IMR-90 (cell line): ENCODE measurements around the gene DRD5. TPM values are rescaled to one million over a fixed set of nuclear protein-coding genes. Genes with fewer than 3 reads are reported as not detected.

Experiments used
- ATAC-seq: fragments of 200-7000 bp; cut with Tn5 transposase; 2 replicates; pipeline ENCODE4 v1.9.1; 2020; ENCODE audit warnings: low read depth, mild to moderate bottlenecking, moderate library complexity
- BruUV-seq: library from RNA; stranded (reverse); fragments of 400-500 nt; replicated peaks from 2 replicates; lab custom pipeline; 2021; lab: Mats Ljungman, UMichigan
- CTCF ChIA-PET: fragments of 300-600 bp; formaldehyde crosslinking; extraction: SDS; loops from one replicate; lab custom pipeline; 2021; ENCODE audit warnings: antibody characterized with exemption; lab: Yijun Ruan, JAX
- POLR2A ChIA-PET: fragments of 300-600 bp; sonication (Branson Sonifier 250); formaldehyde crosslinking; loops from one replicate; lab custom pipeline; 2022; ENCODE audit warnings: antibody characterized with exemption; ENCODE audit not compliant: unreplicated experiment; lab: Charles Lee
- DNase-seq: peaks from one replicate; pipeline ENCODE4 v3.0.0; 2013
- H2AFZ ChIP-seq: replicated peaks from 2 replicates; pipeline ENCODE3; 2013; ENCODE audit warnings: low read length, mild to moderate bottlenecking; ENCODE audit not compliant: poor library complexity
- H2AK5ac ChIP-seq: 2 replicates; pipeline ENCODE4 v1.6.1; 2013; ENCODE audit warnings: low read depth, low read length, inconsistent platforms
- H2AK9ac ChIP-seq: replicated peaks from 2 replicates; pipeline ENCODE3; 2013; ENCODE audit warnings: mild to moderate bottlenecking, low read depth, low read length, moderate library complexity; ENCODE audit not compliant: poor library complexity
- H2BK120ac ChIP-seq: 2 replicates; pipeline ENCODE4 v1.6.1; 2013; ENCODE audit warnings: low read depth, low read length, inconsistent platforms
- H2BK15ac ChIP-seq: 3 replicates; pipeline ENCODE4 v1.6.1; 2013; ENCODE audit warnings: low read depth, low read length, inconsistent platforms
- H2BK20ac ChIP-seq: 2 replicates; pipeline ENCODE4 v1.6.1; 2013; ENCODE audit warnings: low read depth, mild to moderate bottlenecking, inconsistent platforms, low read length, moderate library complexity
- H2BK5ac ChIP-seq: 2 replicates; pipeline ENCODE4 v1.6.1; 2013; ENCODE audit warnings: mild to moderate bottlenecking, low read depth, low read length, inconsistent platforms; ENCODE audit not compliant: poor library complexity, severe bottlenecking
- H3K14ac ChIP-seq: replicated peaks from 2 replicates; pipeline ENCODE4 v1.6.1; 2013; ENCODE audit warnings: low read depth, low read length, inconsistent platforms
- H3K18ac ChIP-seq: 2 replicates; pipeline ENCODE4 v1.6.1; 2013; ENCODE audit warnings: low read depth, low read length, control low read depth
- H3K23ac ChIP-seq: 2 replicates; pipeline ENCODE4 v1.6.1; 2013; ENCODE audit warnings: low read depth, low read length, inconsistent platforms
- H3K27ac ChIP-seq: 2 replicates; pipeline ENCODE4 v1.5.1; 2013; ENCODE audit warnings: mild to moderate bottlenecking, control low read depth, low read length; ENCODE audit not compliant: insufficient read depth
- H3K27me3 ChIP-seq: 2 replicates; pipeline ENCODE4 v1.6.1; 2013; ENCODE audit warnings: low read length; ENCODE audit not compliant: control insufficient read depth, insufficient read depth
- H3K36me3 ChIP-seq: 2 replicates; pipeline ENCODE4 v1.6.1; 2013; ENCODE audit warnings: low read length, mixed read lengths; ENCODE audit not compliant: control insufficient read depth, insufficient read depth
- H3K4ac ChIP-seq: 2 replicates; pipeline ENCODE4 v1.6.1; 2013; ENCODE audit warnings: low read depth, low read length, inconsistent platforms
- H3K4me1 ChIP-seq: 2 replicates; pipeline ENCODE4 v1.6.1; 2013; ENCODE audit warnings: low read length, mixed read lengths; ENCODE audit not compliant: control insufficient read depth, insufficient read depth
- H3K4me2 ChIP-seq: 2 replicates; pipeline ENCODE4 v1.6.1; 2013; ENCODE audit warnings: low read depth, mild to moderate bottlenecking, control low read depth, low read length, moderate library complexity
- H3K4me3 ChIP-seq: 2 replicates; pipeline ENCODE4 v1.5.1; 2013; ENCODE audit warnings: low read depth, mild to moderate bottlenecking, control low read depth, low read length, moderate library complexity; ENCODE audit not compliant: insufficient read depth
- H3K56ac ChIP-seq: 2 replicates; pipeline ENCODE4 v1.6.1; 2013; ENCODE audit warnings: low read length, inconsistent platforms; ENCODE audit not compliant: insufficient read depth; ENCODE audit errors: extremely low read depth
- H3K79me1 ChIP-seq, 2 experiments: 2 replicates each; pipeline ENCODE4 v1.6.1; 2013; ENCODE audit warnings: low read length in 2 of 2, inconsistent platforms in 1 of 2, low read depth in 1 of 2
- H3K9ac ChIP-seq: 2 replicates; pipeline ENCODE4 v1.6.1; 2013; ENCODE audit warnings: low read depth, low read length, control low read depth
- H3K9me1 ChIP-seq: 2 replicates; pipeline ENCODE4 v1.6.1; 2013; ENCODE audit warnings: low read length, inconsistent platforms; ENCODE audit not compliant: insufficient read depth
- H3K9me3 ChIP-seq: 2 replicates; pipeline ENCODE4 v1.6.1; 2013; ENCODE audit warnings: low read length; ENCODE audit not compliant: control insufficient read depth, insufficient read depth
- H4K20me1 ChIP-seq: 2 replicates; pipeline ENCODE4 v1.6.1; 2013; ENCODE audit warnings: low read length, inconsistent platforms; ENCODE audit not compliant: insufficient read depth
- H4K5ac ChIP-seq: 2 replicates; pipeline ENCODE4 v1.6.1; 2013; ENCODE audit warnings: mild to moderate bottlenecking, low read depth, low read length, control low read depth
- H4K8ac ChIP-seq, 2 experiments: 2 replicates each; pipeline ENCODE4 v1.6.1; 2013; ENCODE audit warnings: low read depth in 2 of 2, low read length in 2 of 2, control low read depth in 1 of 2, inconsistent platforms in 1 of 2
- H4K91ac ChIP-seq: 2 replicates; pipeline ENCODE4 v1.6.1; 2013; ENCODE audit warnings: low read depth, low read length, inconsistent platforms; ENCODE audit not compliant: insufficient read depth
- BHLHE40 ChIP-seq: fragments of 150-350 bp; IDR thresholded peaks from 2 replicates; pipeline ENCODE4 v1.6.1; 2016; ENCODE audit warnings: mild to moderate bottlenecking, low read depth, low read length
- CEBPB ChIP-seq: IDR thresholded peaks from 2 replicates; pipeline ENCODE4 v1.6.1; 2012; ENCODE audit warnings: low read depth, low read length, improper control_type of control experiment
- CHD1 ChIP-seq: IDR thresholded peaks from 2 replicates; pipeline ENCODE4 v1.6.1; 2012; ENCODE audit warnings: low read depth, low read length, improper control_type of control experiment
- CTCF ChIP-seq: conservative IDR thresholded peaks from 2 replicates; pipeline ENCODE4 v1.5.1; 2012; ENCODE audit warnings: mild to moderate bottlenecking, low read depth, low read length, improper control_type of control experiment
- FOS ChIP-seq: fragments of 150-350 bp; IDR thresholded peaks from 2 replicates; pipeline ENCODE4 v1.6.1; 2016; ENCODE audit warnings: low read depth, low read length
- MAFK ChIP-seq: IDR thresholded peaks from 2 replicates; pipeline ENCODE4 v1.6.1; 2012; ENCODE audit warnings: low read depth, low read length, improper control_type of control experiment
- MAZ ChIP-seq: IDR thresholded peaks from 2 replicates; pipeline ENCODE4 v1.6.1; 2012; ENCODE audit warnings: low read depth, mild to moderate bottlenecking, low read length, improper control_type of control experiment, moderate library complexity, borderline replicate concordance
- MXI1 ChIP-seq: IDR thresholded peaks from 2 replicates; pipeline ENCODE4 v1.6.1; 2012; ENCODE audit warnings: low read depth, mild to moderate bottlenecking, low read length, moderate library complexity, borderline replicate concordance
- NFE2L2 ChIP-seq: fragments of 150-350 bp; IDR thresholded peaks from 2 replicates; pipeline ENCODE4 v1.6.1; 2016; ENCODE audit warnings: low read depth, mild to moderate bottlenecking, low read length
- POLR2A ChIP-seq: IDR thresholded peaks from 2 replicates; pipeline ENCODE4 v1.6.1; 2012; ENCODE audit warnings: mild to moderate bottlenecking, low read depth, low read length
- RAD21 ChIP-seq: IDR thresholded peaks from 2 replicates; pipeline ENCODE4 v1.6.1; 2012; ENCODE audit warnings: low read length, improper control_type of control experiment
- RCOR1 ChIP-seq: IDR thresholded peaks from 2 replicates; pipeline ENCODE4 v1.6.1; 2012; ENCODE audit warnings: mild to moderate bottlenecking, low read length, improper control_type of control experiment; ENCODE audit not compliant: insufficient replicate concordance
- RFX5 ChIP-seq: IDR thresholded peaks from 2 replicates; pipeline ENCODE4 v1.8.0; 2012; ENCODE audit warnings: low read depth, mild to moderate bottlenecking, low read length, moderate library complexity
- USF2 ChIP-seq: fragments of 150-350 bp; IDR thresholded peaks from 2 replicates; pipeline ENCODE4 v1.6.1; 2017; ENCODE audit warnings: mild to moderate bottlenecking, antibody characterized with exemption, low read length, low read depth
- WGBS, 2 experiments: methylation state at CpG; one replicate each; pipeline versions ENCODE4 v1.1.5 to v1.1.7; 2013; ENCODE audit warnings: missing lambda C conversion rate in 2 of 2; ENCODE audit not compliant: insufficient read length in 1 of 2; ENCODE audit errors: extremely low coverage in 2 of 2; 5-methylcytosine and 5-hydroxymethylcytosine counted together
- dilution Hi-C: fragments of 300-500 bp; cut with HindIII; formaldehyde crosslinking; loops from one replicate; pipeline ENCODE4 v1.14.3; 2018; ENCODE audit warnings: low sequenced_read_pairs; ENCODE audit not compliant: unreplicated experiment
- in situ Hi-C: fragments of 300-500 bp; cut with MboI; formaldehyde crosslinking; loops from 3 replicates; pipeline ENCODE4 v1.14.3; 2019; ENCODE audit warnings: low sequenced_read_pairs, inconsistent platforms, mixed read lengths
- intact Hi-C: fragments of 100-400 bp; cut with micrococcal nuclease; formaldehyde crosslinking; loops from 2 replicates; pipeline ENCODE4 v1.10.0; 2022
- polyA plus RNA-seq, 3 experiments: library from polyadenylated mRNA; depleted of rRNA; stranded (reverse); fragments of >200 nt; gene quantifications; 2 replicates each; pipeline ENCODE4 v1.2.3, GENCODE V29; 2012; ENCODE audit warnings: low replicate concordance in 1 of 3
- total RNA-seq: library from RNA; depleted of rRNA; stranded (reverse); fragments of >200 nt; gene quantifications from 2 replicates; pipeline ENCODE4 v1.2.3, GENCODE V29; 2012
- TF ChIP-seq, protein P1 (sequence below): fragments of 150-350 bp; IDR thresholded peaks from 2 replicates; pipeline ENCODE4 v1.6.1; 2016; ENCODE audit warnings: low read depth, mild to moderate bottlenecking, low read length, moderate library complexity, borderline replicate concordance

DRD5 gene
- total and polyA plus RNA-seq, 2 of the 4 experiments (the other 2 are of a cell fraction) = not detected

DNA sequence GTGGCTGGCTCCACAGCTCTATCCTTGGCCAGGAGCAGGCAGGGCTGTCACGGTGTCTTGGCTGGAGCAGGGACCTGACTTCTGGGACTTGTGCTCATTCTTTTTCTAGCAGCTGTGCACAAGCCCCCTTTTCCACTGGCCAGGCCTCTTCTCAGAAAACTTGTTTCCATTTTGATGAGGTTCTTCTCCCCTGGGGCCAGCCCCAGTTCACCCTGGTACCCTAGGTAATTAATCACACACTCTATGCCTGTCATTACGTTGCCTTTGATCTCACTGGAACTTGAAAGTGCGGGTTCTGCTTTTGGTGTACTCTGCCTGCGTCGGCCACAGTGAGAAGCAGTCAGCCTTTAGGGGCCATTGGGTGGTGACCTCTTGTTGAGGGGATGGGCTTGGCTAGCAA, 26.6 kb downstream of the DRD5 start:
- H3K36me3 ChIP-seq = no peaks in the 10 kb centered on the region

More for the DNA sequence above, 26.6 kb downstream of the DRD5 start:
- H3K9me1 ChIP-seq = no peaks in the 10 kb centered on the region
- no peaks in the 10 kb centered on the region for H3K27me3 ChIP-seq
- DNase-seq = no peak
- no peaks in the 10 kb centered on the region for H4K20me1 ChIP-seq
- in situ Hi-C loops (no loop called here), dilution Hi-C loops (no loop called here), intact Hi-C loops (no loop called here)
- H3K79me1 ChIP-seq = no peaks in the 10 kb centered on the region
- no peak overlapping the region for H3K14ac ChIP-seq
- H3K4me1 ChIP-seq = no peaks in the 10 kb centered on the region
- no peak overlapping the region for H2BK120ac ChIP-seq
- ATAC-seq = no peak
- no peak overlapping the region for H3K9ac ChIP-seq
- no peak overlapping the region for H3K4me3 ChIP-seq
- H2BK20ac ChIP-seq = no peak overlapping the region
- no TSS peak for BruUV-seq
- TF ChIP-seq RAD21 = no peak
- no peak for TF ChIP-seq MXI1
- no peak for TF ChIP-seq CEBPB
- TF ChIP-seq MAZ = no peak
- TF ChIP-seq, protein P1, sequence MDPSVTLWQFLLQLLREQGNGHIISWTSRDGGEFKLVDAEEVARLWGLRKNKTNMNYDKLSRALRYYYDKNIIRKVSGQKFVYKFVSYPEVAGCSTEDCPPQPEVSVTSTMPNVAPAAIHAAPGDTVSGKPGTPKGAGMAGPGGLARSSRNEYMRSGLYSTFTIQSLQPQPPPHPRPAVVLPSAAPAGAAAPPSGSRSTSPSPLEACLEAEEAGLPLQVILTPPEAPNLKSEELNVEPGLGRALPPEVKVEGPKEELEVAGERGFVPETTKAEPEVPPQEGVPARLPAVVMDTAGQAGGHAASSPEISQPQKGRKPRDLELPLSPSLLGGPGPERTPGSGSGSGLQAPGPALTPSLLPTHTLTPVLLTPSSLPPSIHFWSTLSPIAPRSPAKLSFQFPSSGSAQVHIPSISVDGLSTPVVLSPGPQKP = no peak
- TF ChIP-seq MAFK = no peak
- no peak for TF ChIP-seq POLR2A
- TF ChIP-seq RCOR1 = no peak
- no peak for TF ChIP-seq CHD1
- no peak for TF ChIP-seq FOS
- TF ChIP-seq RFX5 = no peak
- TF ChIP-seq NFE2L2 = no peak
- no peak for TF ChIP-seq BHLHE40
- TF ChIP-seq USF2 = no peak
- TF ChIP-seq CTCF = no peak
- H4K91ac ChIP-seq = no peak overlapping the region
- H2AK5ac ChIP-seq = no peak overlapping the region
- H3K56ac ChIP-seq = no peak overlapping the region
- H3K9me3 ChIP-seq = peaks cover 8% of the 10 kb centered on the region
- CTCF ChIA-PET = no interaction called here
- H3K18ac ChIP-seq = no peak overlapping the region
- no peak overlapping the region for H2BK15ac ChIP-seq
- WGBS, 2 experiments = no CpG with 5 or more reads among the region's 5 CpGs
- H2BK5ac ChIP-seq = no peak overlapping the region
- no peak overlapping the region for H2AK9ac ChIP-seq
- no peak overlapping the region for H3K4me2 ChIP-seq
- H3K23ac ChIP-seq = no peak overlapping the region
- H2AFZ ChIP-seq = no peak overlapping the region
- no peak overlapping the region for H3K4ac ChIP-seq
- H3K27ac ChIP-seq = no peak overlapping the region
- no peak overlapping the region for H4K8ac ChIP-seq
- POLR2A ChIA-PET = no interaction called here
- no peak overlapping the region for H4K5ac ChIP-seq
